GOT3 (cell line): ENCODE measurements around the gene SUPT7L.
"Not testable (repeated sequence)": the region's sequence is repeated elsewhere in the genome, so short reads cannot be mapped to it uniquely, and the experiment has no call there.

Experiments used
- DNase-seq: peaks from one replicate; lab custom pipeline; 2025; ENCODE audit warnings: mixed read lengths; lab: John Stamatoyannopoulos, UW

Gene SUPT7L

GRCh38 chr2:27638037-27638637, 25.3 kb downstream of the SUPT7L start:
- DNase-seq, result no peak

GRCh38 chr2:27636766-27637165, 26.6 kb downstream of the SUPT7L start:
- DNase-seq, result no peak

GRCh38 chr2:27634291-27634690, 29.1 kb downstream of the SUPT7L start:
- no peak for DNase-seq

GRCh38 chr2:27630257-27630656, 33.2 kb downstream of the SUPT7L start:
- DNase-seq, result not testable (repeated sequence)

GRCh38 chr2:27628767-27629709, 34.4 kb downstream of the SUPT7L start, which contains the start of the genes CCDC121 and GPN1:
CCDC121 (minus strand) TSS chr2:27629012; CDS start chr2:27627799, 1,213 bp downstream.
GPN1 (plus strand) TSS chr2:27629050; CDS start chr2:27629059, 9 bp downstream.
- peak; percentile 81 for DNase-seq

- peak; percentile 49 for DNase-seq
Observed at GRCh38 chr2:27627963-27628766, 35.2 kb downstream of the SUPT7L start.

- DNase-seq, result not testable (repeated sequence)
Observed at GRCh38 chr2:27626921-27627320, 36.5 kb downstream of the SUPT7L start.

- DNase-seq, result not testable (repeated sequence)
Observed at GRCh38 chr2:27626323-27626722, 37.1 kb downstream of the SUPT7L start.

GRCh38 chr2:27624943-27625342, 38.5 kb downstream of the SUPT7L start:
- DNase-seq, result no peak

GRCh38 chr2:27622921-27623384, 40.5 kb downstream of the SUPT7L start:
- no peak for DNase-seq

- DNase-seq, result no peak
Observed at GRCh38 chr2:27621524-27621923, 41.9 kb downstream of the SUPT7L start.

- no peak for DNase-seq
Observed at GRCh38 chr2:27615316-27615715, 48.1 kb downstream of the SUPT7L start.

- DNase-seq, result no peak
Observed at GRCh38 chr2:27613985-27614384, 49.4 kb downstream of the SUPT7L start.

- no peak for DNase-seq
Observed at GRCh38 chr2:27606611-27607010, 56.8 kb downstream of the SUPT7L start.
